AG04450 (cell line): Measurements from ENCODE around the gene STMN1. TPM values are rescaled to one million over a fixed set of nuclear protein-coding genes. Genes with fewer than 3 reads are reported as not detected.

Source experiments
- CTCF ChIA-PET: fragments of 300-600, 350-600 bp; formaldehyde crosslinking; extraction: SDS; loops from one replicate; lab custom pipeline; 2022; ENCODE audit warnings: antibody characterized with exemption, inconsistent platforms; lab: Charles Lee
- POLR2A ChIA-PET: fragments of 350-600 bp; formaldehyde crosslinking; extraction: SDS; loops from one replicate; lab custom pipeline; 2021; ENCODE audit warnings: antibody characterized with exemption, inconsistent platforms; lab: Yijun Ruan, JAX
- DNase-seq: peaks from one replicate; pipeline ENCODE4 v3.0.0-alpha.2; 2011; ENCODE audit warnings: low read depth, low spot score
- H3K27ac ChIP-seq: one replicate; pipeline ENCODE4 v1.5.1; 2012; ENCODE audit warnings: low read depth, low read length, control low read depth
- H3K27me3 ChIP-seq: one replicate; pipeline ENCODE4 v1.6.0; 2012; ENCODE audit warnings: low read length; ENCODE audit not compliant: control insufficient read depth, insufficient read depth
- H3K4me3 ChIP-seq: 2 replicates; pipeline ENCODE4 v1.5.1; 2011; ENCODE audit warnings: mild to moderate bottlenecking, low read depth, low read length, control low read depth
- H3K9me3 ChIP-seq: 2 replicates; pipeline ENCODE4 v1.5.1; 2012; ENCODE audit warnings: low read length; ENCODE audit not compliant: control insufficient read depth, insufficient read depth
- polyA plus RNA-seq: library from polyadenylated mRNA; depleted of rRNA; stranded (reverse); fragments of >200 nt; gene quantifications from 2 replicates; pipeline ENCODE4 v1.2.3, GENCODE V29; 2011
- TF ChIP-seq, protein P1 (sequence below): IDR thresholded peaks from 2 replicates; pipeline ENCODE4 v1.5.1; 2011; ENCODE audit warnings: low read depth, low read length, control low read depth, inconsistent platforms

The STMN1 gene
- polyA plus RNA-seq, 1 experiment, result 176 TPM

DNA sequence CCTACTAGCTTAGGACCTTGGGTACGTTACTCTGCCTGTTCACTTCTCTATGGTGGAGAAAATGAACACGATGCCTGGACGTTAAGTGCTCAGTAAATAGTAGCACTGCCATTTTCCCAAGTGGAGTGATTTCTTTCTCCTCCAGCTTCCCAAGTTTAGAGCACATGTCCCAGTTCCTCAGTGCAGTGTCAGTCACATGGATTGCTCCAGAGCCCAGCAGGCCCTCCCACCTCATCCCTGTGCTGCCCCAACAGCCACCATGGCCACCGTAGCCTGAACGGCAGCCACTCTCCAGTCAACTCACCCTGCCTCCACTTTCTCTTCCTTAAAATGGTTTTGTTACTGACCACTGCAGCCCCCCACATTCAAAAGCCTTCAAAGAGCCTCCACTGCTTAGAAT is 8.5 kb downstream of the STMN1 start:
- Histone ChIP-seq H3K4me3 (no peak overlapping the region), H3K9me3 (no peaks in the 10 kb centered on the region), H3K27ac (no peak overlapping the region), H3K27me3 (no peaks in the 10 kb centered on the region)
- ChIA-PET POLR2A (no interaction called here), CTCF (interaction anchor here (2.7 to 6.0 kb wide), 2 partner anchors 101 to 137 kb away, joined by 25 to 214 read pairs; partner anchors contain the start of gene PAFAH2)
- DNase-seq, result no peak
- TF ChIP-seq, protein P1, sequence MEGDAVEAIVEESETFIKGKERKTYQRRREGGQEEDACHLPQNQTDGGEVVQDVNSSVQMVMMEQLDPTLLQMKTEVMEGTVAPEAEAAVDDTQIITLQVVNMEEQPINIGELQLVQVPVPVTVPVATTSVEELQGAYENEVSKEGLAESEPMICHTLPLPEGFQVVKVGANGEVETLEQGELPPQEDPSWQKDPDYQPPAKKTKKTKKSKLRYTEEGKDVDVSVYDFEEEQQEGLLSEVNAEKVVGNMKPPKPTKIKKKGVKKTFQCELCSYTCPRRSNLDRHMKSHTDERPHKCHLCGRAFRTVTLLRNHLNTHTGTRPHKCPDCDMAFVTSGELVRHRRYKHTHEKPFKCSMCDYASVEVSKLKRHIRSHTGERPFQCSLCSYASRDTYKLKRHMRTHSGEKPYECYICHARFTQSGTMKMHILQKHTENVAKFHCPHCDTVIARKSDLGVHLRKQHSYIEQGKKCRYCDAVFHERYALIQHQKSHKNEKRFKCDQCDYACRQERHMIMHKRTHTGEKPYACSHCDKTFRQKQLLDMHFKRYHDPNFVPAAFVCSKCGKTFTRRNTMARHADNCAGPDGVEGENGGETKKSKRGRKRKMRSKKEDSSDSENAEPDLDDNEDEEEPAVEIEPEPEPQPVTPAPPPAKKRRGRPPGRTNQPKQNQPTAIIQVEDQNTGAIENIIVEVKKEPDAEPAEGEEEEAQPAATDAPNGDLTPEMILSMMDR, result no peak

DNA sequence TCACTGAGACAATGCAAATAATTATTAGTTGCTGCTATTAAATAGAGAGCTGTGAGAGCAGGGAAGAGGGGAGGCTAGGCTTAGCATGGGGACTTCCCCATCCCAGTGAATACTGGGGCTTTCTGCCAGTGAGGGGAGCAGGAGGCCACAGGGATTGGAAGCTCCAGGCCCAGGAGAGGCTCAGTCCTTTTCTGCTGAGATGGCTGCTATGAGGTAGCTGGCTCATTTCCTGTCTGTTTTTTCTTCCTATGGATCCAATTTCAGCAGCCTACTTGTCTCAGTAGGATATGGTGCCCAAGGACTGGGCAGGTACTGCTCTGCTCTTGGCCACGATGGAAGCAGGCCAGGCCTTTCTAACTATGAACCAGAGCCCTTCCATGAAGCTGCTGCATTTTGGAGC is 10.0 kb downstream of the STMN1 start:
- CTCF ChIA-PET, result interaction anchor here (0.5 to 6.0 kb wide), 22 partner anchors 8 to 395 kb away, joined by 3 to 214 read pairs (median 4); partner anchors contain the start of genes PAFAH2, PAQR7 and STMN1
- no peaks in the 10 kb centered on the region for H3K27me3 ChIP-seq
- POLR2A ChIA-PET, result interaction anchor here (0.8 to 1.9 kb wide), 5 partner anchors 9 to 649 kb away, joined by 3 to 16 read pairs (median 5); partner anchors contain the start of genes PAFAH2, RSRP1 and STMN1
- no peak for DNase-seq
- H3K27ac ChIP-seq, result peak overlapping the region; percentile 47
- H3K4me3 ChIP-seq, result no peak overlapping the region
- TF ChIP-seq, protein P1, result no peak
- no peaks in the 10 kb centered on the region for H3K9me3 ChIP-seq

DNA sequence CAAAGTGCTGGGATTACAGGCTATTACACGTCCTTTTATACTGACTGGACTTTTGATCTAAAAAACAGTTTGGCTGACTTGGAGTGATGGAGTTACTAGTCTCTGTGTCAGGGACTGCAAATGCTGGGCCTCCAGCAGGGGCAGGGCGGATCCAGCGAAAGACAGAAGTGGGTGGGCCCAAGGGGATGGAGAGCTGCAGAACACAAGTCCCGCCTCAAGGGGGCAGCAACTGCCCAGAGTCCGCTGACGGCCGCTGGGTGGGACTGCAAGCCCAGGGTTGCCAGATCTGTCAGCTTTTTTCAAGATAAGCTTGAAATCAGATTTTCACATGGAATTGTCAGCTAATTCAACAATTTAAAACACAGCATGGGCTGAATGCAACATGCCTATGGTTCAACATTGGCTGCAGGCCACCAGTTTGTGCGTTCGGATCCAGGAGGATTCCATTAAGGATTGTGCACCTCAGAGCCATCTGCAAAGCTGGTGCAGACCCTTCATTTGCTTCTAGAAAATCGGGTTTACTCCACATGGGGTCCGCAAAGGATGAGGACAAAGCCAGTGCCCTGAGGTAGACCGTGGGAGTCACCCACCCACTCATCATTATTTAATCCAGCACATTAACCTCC is 10.7 kb downstream of the STMN1 start:
- CTCF ChIA-PET, result interaction anchor here (0.5 to 6.0 kb wide), 43 partner anchors 9 to 600 kb away, joined by 3 to 214 read pairs (median 4); partner anchors contain the start of genes PAFAH2, PAQR7 and STMN1
- DNase-seq, result peak; percentile 86
- TF ChIP-seq, protein P1, result peak; percentile 99
- no peaks in the 10 kb centered on the region for H3K27me3 ChIP-seq
- no peak overlapping the region for H3K4me3 ChIP-seq
- peak overlapping the region; percentile 47 for H3K27ac ChIP-seq
- POLR2A ChIA-PET, result interaction anchor here (0.5 to 1.9 kb wide), 5 partner anchors 10 to 648 kb away, joined by 3 to 16 read pairs (median 6); partner anchors contain the start of genes PAFAH2, RSRP1 and STMN1
- H3K9me3 ChIP-seq, result no peaks in the 10 kb centered on the region

DNA sequence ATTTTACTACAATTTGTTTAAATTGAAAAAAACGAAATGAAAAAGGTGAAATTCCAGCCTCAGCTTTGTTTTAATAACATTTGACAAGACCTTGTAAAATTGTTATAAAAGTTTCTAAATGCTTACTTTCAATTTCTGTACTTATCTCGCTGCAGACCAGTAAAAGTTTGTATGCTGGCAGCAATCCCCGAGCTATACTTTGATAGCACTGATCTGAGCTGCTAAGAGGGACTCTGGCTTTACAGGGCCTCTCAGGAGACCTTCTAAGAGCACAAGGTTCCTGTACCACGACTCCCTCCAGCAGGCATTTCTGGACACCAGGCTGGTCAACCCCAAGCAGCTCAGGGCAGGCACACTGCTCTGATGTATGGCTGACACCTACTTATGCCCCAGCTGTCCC is 13.1 kb downstream of the STMN1 start:
- H3K4me3 ChIP-seq, result no peak overlapping the region
- peak overlapping the region; percentile 77 for H3K27ac ChIP-seq
- POLR2A ChIA-PET, result interaction anchor here (1.9 kb wide), 1 partner anchor 10 kb away, joined by 5 read pairs; no protein-coding TSS in a partner anchor
- TF ChIP-seq, protein P1, result no peak
- no peaks in the 10 kb centered on the region for H3K27me3 ChIP-seq
- no peak for DNase-seq
- H3K9me3 ChIP-seq, result no peaks in the 10 kb centered on the region
- CTCF ChIA-PET, result interaction anchor here (1.0 to 6.0 kb wide), 2 partner anchors 106 to 142 kb away, joined by 4 to 214 read pairs; partner anchors contain the start of gene PAFAH2

DNA sequence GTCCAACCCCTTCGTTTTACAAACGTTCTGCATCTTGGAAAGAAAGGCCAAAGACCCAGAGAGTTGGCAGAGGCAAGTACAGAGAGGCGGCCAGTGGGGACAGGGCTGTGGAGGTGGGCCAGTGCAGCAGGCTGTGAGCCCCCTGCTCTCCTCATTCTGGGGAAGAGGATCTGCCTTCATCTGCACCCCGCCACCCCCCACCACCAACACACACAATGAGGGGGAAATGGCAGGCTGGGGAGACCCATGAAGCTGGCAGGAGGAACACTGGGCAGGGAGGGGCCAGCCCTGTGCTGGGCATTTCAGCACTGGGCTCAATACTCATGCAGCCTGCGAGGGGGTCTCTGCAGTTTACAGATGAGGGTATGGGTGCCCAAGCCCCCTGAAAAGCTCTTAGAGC is 14.6 kb downstream of the STMN1 start:
- TF ChIP-seq, protein P1, result no peak
- H3K27me3 ChIP-seq, result no peaks in the 10 kb centered on the region
- ChIA-PET CTCF (interaction anchor here (0.7 to 6.0 kb wide), 3 partner anchors 24 to 107 kb away, joined by 3 to 214 read pairs (median 5); partner anchors contain the start of gene PAFAH2), POLR2A (interaction anchor here (0.6 to 2.1 kb wide), 8 partner anchors 16 to 1166 kb away, joined by 3 to 9 read pairs (median 6); partner anchors contain the start of genes MTFR1L, PAFAH2 and PAQR7)
- H3K4me3 ChIP-seq, result no peak overlapping the region
- H3K27ac ChIP-seq, result peak overlapping the region; percentile 96
- no peak for DNase-seq
- H3K9me3 ChIP-seq, result no peaks in the 10 kb centered on the region
